Trophoblast cell (in vitro differentiated cells and primary cell): ENCODE data around the gene POLR2F.

Experiments used
- DNase-seq, 2 donors: peaks; one replicate each; pipeline ENCODE4 v3.0.0-alpha.2; 2016
- H2AFZ ChIP-seq: 2 replicates; pipeline ENCODE4 v1.6.1; 2013; ENCODE audit warnings: low read length, moderate library complexity, mild to moderate bottlenecking; ENCODE audit not compliant: insufficient read depth, poor library complexity
- H2AK5ac ChIP-seq: 2 replicates; pipeline ENCODE4 v1.6.1; 2013; ENCODE audit warnings: mild to moderate bottlenecking, low read length
- H2BK120ac ChIP-seq: 2 replicates; pipeline ENCODE4 v1.6.1; 2013; ENCODE audit warnings: low read length, mild to moderate bottlenecking, moderate library complexity; ENCODE audit not compliant: insufficient read depth, poor library complexity
- H2BK12ac ChIP-seq: 2 replicates; pipeline ENCODE4 v1.6.1; 2013; ENCODE audit warnings: mild to moderate bottlenecking, low read length, moderate library complexity
- H2BK5ac ChIP-seq: 2 replicates; pipeline ENCODE4 v1.6.1; 2013; ENCODE audit warnings: low read length, low read depth, moderate library complexity, mild to moderate bottlenecking; ENCODE audit not compliant: poor library complexity
- H3K14ac ChIP-seq: 2 replicates; pipeline ENCODE4 v1.6.1; 2013; ENCODE audit warnings: mild to moderate bottlenecking, low read length
- H3K18ac ChIP-seq: 2 replicates; pipeline ENCODE4 v1.6.1; 2013; ENCODE audit warnings: mild to moderate bottlenecking, low read length
- H3K23ac ChIP-seq: 2 replicates; pipeline ENCODE4 v1.6.1; 2013; ENCODE audit warnings: low read length
- H3K27ac ChIP-seq: 2 replicates; pipeline ENCODE4 v1.5.1; 2013; ENCODE audit warnings: low read depth, mild to moderate bottlenecking, inconsistent platforms, low read length, moderate library complexity
- H3K27me3 ChIP-seq: 2 replicates; pipeline ENCODE4 v1.6.1; 2013; ENCODE audit warnings: inconsistent platforms, mild to moderate bottlenecking, low read length, moderate library complexity; ENCODE audit not compliant: insufficient read depth
- H3K36me3 ChIP-seq, 2 experiments: 1 replicate in 1 of 2; 2 replicates in 1 of 2; pipeline ENCODE4 v1.6.1; 2013; ENCODE audit warnings: low read length in 2 of 2, mild to moderate bottlenecking in 2 of 2, moderate library complexity in 1 of 2; ENCODE audit not compliant: insufficient read depth in 2 of 2, control insufficient read depth in 1 of 2
- H3K4ac ChIP-seq: 2 replicates; pipeline ENCODE4 v1.6.1; 2013; ENCODE audit warnings: low read depth, mild to moderate bottlenecking, low read length, moderate library complexity
- H3K4me1 ChIP-seq, 2 experiments: 1 replicate in 1 of 2; 2 replicates in 1 of 2; pipeline ENCODE4 v1.6.1; 2013; ENCODE audit warnings: low read length in 2 of 2, mild to moderate bottlenecking in 2 of 2, moderate library complexity in 1 of 2; ENCODE audit not compliant: insufficient read depth in 2 of 2, control insufficient read depth in 1 of 2
- H3K4me2 ChIP-seq: 2 replicates; pipeline ENCODE4 v1.6.1; 2013; ENCODE audit warnings: inconsistent platforms, mild to moderate bottlenecking, low read length, moderate library complexity
- H3K4me3 ChIP-seq: 2 replicates; pipeline ENCODE4 v1.5.1; 2013; ENCODE audit warnings: mild to moderate bottlenecking, low read depth, low read length, inconsistent platforms
- H3K79me1 ChIP-seq: one replicate; pipeline ENCODE4 v1.6.1; 2013; ENCODE audit warnings: low read length
- H3K79me2 ChIP-seq: 2 replicates; pipeline ENCODE4 v1.6.1; 2013; ENCODE audit warnings: low read length, mild to moderate bottlenecking; ENCODE audit not compliant: control insufficient read depth, insufficient read depth, poor library complexity
- H3K9ac ChIP-seq: 2 replicates; pipeline ENCODE4 v1.6.1; 2013; ENCODE audit warnings: mild to moderate bottlenecking, low read length
- H3K9me3 ChIP-seq: 2 replicates; pipeline ENCODE4 v1.6.1; 2013; ENCODE audit warnings: low read depth, mild to moderate bottlenecking, control low read depth, inconsistent platforms, low read length; ENCODE audit not compliant: insufficient read depth
- H4K12ac ChIP-seq: 2 replicates; pipeline ENCODE4 v1.6.1; 2013; ENCODE audit warnings: low read depth, mild to moderate bottlenecking, low read length, moderate library complexity
- H4K8ac ChIP-seq: 2 replicates; pipeline ENCODE4 v1.6.1; 2013; ENCODE audit warnings: low read depth, mild to moderate bottlenecking, low read length, moderate library complexity
- H4K91ac ChIP-seq: one replicate; pipeline ENCODE4 v1.6.1; 2013; ENCODE audit warnings: low read depth, mild to moderate bottlenecking, low read length, moderate library complexity
- WGBS: extraction: QIAGEN DNeasy Blood & Tissue Kit; methylation state at CpG from one replicate; pipeline ENCODE4 v1.1.7; 2013; ENCODE audit warnings: missing lambda C conversion rate; ENCODE audit not compliant: insufficient read length, insufficient coverage; ENCODE audit errors: extremely low coverage; 5-methylcytosine and 5-hydroxymethylcytosine counted together

POLR2F gene

GRCh38 chr22:37926358-37926757, 27.1 kb upstream of the POLR2F start:
- no peak overlapping the region for H3K4me2 ChIP-seq

GRCh38 chr22:37926771-37927636, 26.5 kb upstream of the POLR2F start:
- Histone ChIP-seq H4K8ac (no peak overlapping the region), H4K91ac (no peak overlapping the region), H3K23ac (no peak overlapping the region), H3K4me2 (no peak overlapping the region), H4K12ac (no peak overlapping the region), H3K36me3 (peaks cover 91% of the 10 kb centered on the region in 2 experiments), H2BK12ac (no peak overlapping the region), H3K9ac (no peak overlapping the region), H3K27me3 (no peaks in the 10 kb centered on the region), H3K9me3 (no peaks in the 10 kb centered on the region), H3K4me3 (no peak overlapping the region), H2AK5ac (no peak overlapping the region), H3K4ac (peak overlapping the region; percentile 22), H3K27ac (no peak overlapping the region), H2BK5ac (no peak overlapping the region), H2BK120ac (no peak overlapping the region), H3K14ac (no peak overlapping the region), H3K18ac (no peak overlapping the region), H3K4me1 (no peaks in the 10 kb centered on the region), H3K79me2 (no peaks in the 10 kb centered on the region), H3K79me1 (no peaks in the 10 kb centered on the region), H2AFZ (no peak overlapping the region)
- no peak for DNase-seq
- WGBS: no CpG with 5 or more reads among the region's 32 CpGs

More at GRCh38 chr22:37926358-37926757, 27.1 kb upstream of the POLR2F start:
- Histone ChIP-seq H2BK120ac (no peak overlapping the region), H3K18ac (no peak overlapping the region), H3K79me1 (no peaks in the 10 kb centered on the region), H3K4ac (no peak overlapping the region), H2AFZ (no peak overlapping the region), H2BK5ac (no peak overlapping the region), H4K8ac (no peak overlapping the region), H3K9me3 (no peaks in the 10 kb centered on the region), H4K91ac (no peak overlapping the region), H3K14ac (no peak overlapping the region), H3K9ac (no peak overlapping the region), H2AK5ac (no peak overlapping the region), H3K36me3 (peaks cover 90 to 91% of the 10 kb centered on the region in 2 experiments), H2BK12ac (no peak overlapping the region), H3K27ac (no peak overlapping the region), H3K79me2 (no peaks in the 10 kb centered on the region), H3K4me1 (no peaks in the 10 kb centered on the region), H3K27me3 (no peaks in the 10 kb centered on the region), H4K12ac (no peak overlapping the region), H3K4me3 (no peak overlapping the region), H3K23ac (no peak overlapping the region)
- WGBS: no CpG with 5 or more reads among the region's 7 CpGs
- DNase-seq: no peak

DNA sequence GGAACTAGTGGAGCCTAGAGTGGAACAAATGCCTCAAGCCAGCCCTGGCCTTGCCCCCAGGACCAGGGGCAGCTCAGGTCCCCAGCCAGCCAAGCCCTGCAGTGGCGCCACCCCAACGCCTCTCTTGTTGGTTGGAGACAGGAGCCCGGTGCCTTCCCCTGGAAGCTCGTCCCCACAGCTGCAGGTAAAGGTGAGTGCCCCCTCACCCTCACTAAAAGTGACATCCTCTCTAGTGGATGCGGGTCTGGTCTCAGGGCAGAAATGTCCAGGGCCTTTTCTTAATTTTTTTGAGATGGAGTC, 25.9 kb upstream of the POLR2F start:
- no CpG with 5 or more reads among the region's 5 CpGs for WGBS
- no peaks in the 10 kb centered on the region for H3K79me1 ChIP-seq

GRCh38 chr22:37929390-37929789, 24.1 kb upstream of the POLR2F start:
- Histone ChIP-seq H3K4ac (no peak overlapping the region), H3K79me2 (no peaks in the 10 kb centered on the region), H4K91ac (no peak overlapping the region), H2AFZ (no peak overlapping the region), H3K27ac (no peak overlapping the region), H3K4me3 (no peak overlapping the region), H3K4me2 (no peak overlapping the region), H2AK5ac (no peak overlapping the region), H3K79me1 (peaks cover 2% of the 10 kb centered on the region), H3K18ac (no peak overlapping the region), H3K9ac (no peak overlapping the region), H3K27me3 (no peaks in the 10 kb centered on the region), H3K36me3 (peaks cover 92 to 93% of the 10 kb centered on the region in 2 experiments), H3K14ac (no peak overlapping the region), H3K23ac (no peak overlapping the region), H2BK120ac (no peak overlapping the region), H4K8ac (no peak overlapping the region), H3K4me1 (peaks cover 5 to 12% of the 10 kb centered on the region in 2 experiments), H4K12ac (no peak overlapping the region), H2BK5ac (no peak overlapping the region), H3K9me3 (peaks cover 3% of the 10 kb centered on the region), H2BK12ac (no peak overlapping the region)
- no peak for DNase-seq
- no CpG with 5 or more reads among the region's 5 CpGs for WGBS

More for the DNA sequence above, 25.9 kb upstream of the POLR2F start:
- no peak overlapping the region for H2AFZ ChIP-seq
- H2AK5ac ChIP-seq: no peak overlapping the region
- no peak overlapping the region for H4K8ac ChIP-seq
- H3K36me3 ChIP-seq: peaks cover 94% of the 10 kb centered on the region in 2 experiments
- H3K4ac ChIP-seq: peak overlapping the region; percentile 6
- no peak for DNase-seq
- H3K79me2 ChIP-seq: no peaks in the 10 kb centered on the region
- no peak overlapping the region for H3K4me3 ChIP-seq
- no peak overlapping the region for H3K18ac ChIP-seq
- H3K4me1 ChIP-seq: no peaks in the 10 kb centered on the region
- H3K27ac ChIP-seq: no peak overlapping the region
- H3K9ac ChIP-seq: no peak overlapping the region
- no peak overlapping the region for H2BK120ac ChIP-seq
- no peak overlapping the region for H2BK5ac ChIP-seq
- H3K23ac ChIP-seq: no peak overlapping the region
- no peak overlapping the region for H4K12ac ChIP-seq
- H3K4me2 ChIP-seq: no peak overlapping the region
- no peak overlapping the region for H2BK12ac ChIP-seq
- no peaks in the 10 kb centered on the region for H3K9me3 ChIP-seq
- H3K27me3 ChIP-seq: no peaks in the 10 kb centered on the region
- H3K14ac ChIP-seq: no peak overlapping the region
- no peak overlapping the region for H4K91ac ChIP-seq
